ENCODE measurements around the gene WFDC5.
"Not testable (repeated sequence)": the region's sequence is repeated elsewhere in the genome, so short reads cannot be mapped to it uniquely, and the experiment has no call there.

Gene WFDC5, protein sequence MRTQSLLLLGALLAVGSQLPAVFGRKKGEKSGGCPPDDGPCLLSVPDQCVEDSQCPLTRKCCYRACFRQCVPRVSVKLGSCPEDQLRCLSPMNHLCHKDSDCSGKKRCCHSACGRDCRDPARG

DNA sequence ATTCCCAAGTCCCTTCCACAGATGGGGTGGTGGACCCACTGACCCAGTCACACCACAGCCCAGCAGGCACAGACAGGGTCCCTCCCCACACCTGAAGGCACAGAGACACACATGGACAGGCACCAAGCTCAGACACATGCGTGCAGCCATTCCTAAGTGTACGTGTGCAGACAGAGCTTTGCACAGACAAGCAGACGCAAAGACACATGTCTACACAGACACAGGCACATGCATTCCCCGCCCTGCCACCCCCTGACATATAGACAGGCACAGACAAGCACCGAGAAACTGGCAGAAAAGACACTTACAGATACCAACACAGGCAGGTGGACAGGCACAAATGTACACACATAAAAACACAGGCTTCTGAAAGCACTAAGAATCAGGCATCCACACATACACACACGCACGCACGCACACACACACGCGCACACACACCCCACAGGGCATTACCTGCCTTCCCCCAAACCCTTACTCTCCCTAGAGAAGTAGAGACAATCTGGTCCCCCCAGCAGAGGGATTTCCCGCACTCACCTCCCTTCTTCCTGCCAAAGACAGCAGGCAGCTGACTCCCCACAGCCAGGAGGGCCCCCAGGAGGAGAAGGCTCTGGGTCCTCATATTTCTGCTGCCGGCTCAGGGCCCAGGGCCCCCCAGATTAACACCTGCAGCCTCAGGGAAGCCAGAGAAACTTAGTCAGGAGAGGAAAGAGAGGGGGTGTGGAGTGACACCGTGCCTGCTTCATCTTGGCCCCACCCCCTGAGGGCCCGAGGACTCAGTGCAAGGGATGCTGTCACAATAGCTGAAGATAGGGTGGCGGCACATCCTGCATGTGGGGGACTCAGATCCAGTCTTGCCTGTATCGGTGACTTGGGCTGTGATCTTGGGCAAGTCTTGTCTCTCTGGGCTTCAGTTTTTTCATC lies at the start of gene WFDC5:
WFDC5 (minus strand) TSS at position 710 of the 921 bp plus-strand sequence; CDS start at position 619, 91 bp downstream.
- in situ Hi-C loops (cut with HindIII; ENCODE audit: low pct_ligation_motif_present, low pct_unique_long_range_greater_than_20kb, low sequenced_read_pairs) = no loop called here
- DNase-seq = no peak

GRCh38 chr20:45163083-45163803 lies 48.3 kb upstream of the WFDC5 start:
- DNase-seq = no peak
- in situ Hi-C loops (cut with HindIII; ENCODE audit: low pct_ligation_motif_present, low pct_unique_long_range_greater_than_20kb, low sequenced_read_pairs) = no loop called here

DNA sequence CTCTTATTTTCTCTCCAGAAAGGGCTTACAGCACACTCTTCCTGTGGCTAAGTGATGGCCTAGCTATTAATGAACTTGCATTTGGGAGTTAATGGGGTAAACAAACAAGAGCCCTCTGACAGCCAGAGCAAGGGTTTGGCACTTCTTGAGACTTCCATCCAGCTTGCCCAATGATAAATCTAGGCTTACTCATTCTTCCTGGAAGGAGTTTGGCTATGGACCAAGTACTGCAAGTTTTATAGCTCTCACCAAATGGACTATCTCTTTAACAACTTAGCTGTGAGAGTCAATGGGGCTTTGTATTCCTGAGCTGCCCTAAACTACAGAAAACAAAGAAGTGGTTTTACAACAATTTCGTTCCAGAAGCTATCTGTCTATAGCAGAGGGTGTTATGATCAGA lies 43.0 kb upstream of the WFDC5 start:
- DNase-seq = peak; percentile 16
- in situ Hi-C loops (cut with HindIII; ENCODE audit: low pct_ligation_motif_present, low pct_unique_long_range_greater_than_20kb, low sequenced_read_pairs) = no loop called here

- no peak for DNase-seq
- in situ Hi-C loops (cut with HindIII; ENCODE audit: low pct_ligation_motif_present, low pct_unique_long_range_greater_than_20kb, low sequenced_read_pairs) = no loop called here
These were observed 41.7 kb upstream of the WFDC5 start for GRCh38 chr20:45156713-45157112.

- DNase-seq; in situ Hi-C loops (cut with HindIII; ENCODE audit: low pct_ligation_motif_present, low pct_unique_long_range_greater_than_20kb, low sequenced_read_pairs): not testable (repeated sequence)
These were observed 39.8 kb upstream of the WFDC5 start for GRCh38 chr20:45154794-45155193.

GRCh38 chr20:45154183-45154582 lies 39.2 kb upstream of the WFDC5 start:
- in situ Hi-C loops (cut with HindIII; ENCODE audit: low pct_ligation_motif_present, low pct_unique_long_range_greater_than_20kb, low sequenced_read_pairs) = no loop called here
- no peak for DNase-seq

DNA sequence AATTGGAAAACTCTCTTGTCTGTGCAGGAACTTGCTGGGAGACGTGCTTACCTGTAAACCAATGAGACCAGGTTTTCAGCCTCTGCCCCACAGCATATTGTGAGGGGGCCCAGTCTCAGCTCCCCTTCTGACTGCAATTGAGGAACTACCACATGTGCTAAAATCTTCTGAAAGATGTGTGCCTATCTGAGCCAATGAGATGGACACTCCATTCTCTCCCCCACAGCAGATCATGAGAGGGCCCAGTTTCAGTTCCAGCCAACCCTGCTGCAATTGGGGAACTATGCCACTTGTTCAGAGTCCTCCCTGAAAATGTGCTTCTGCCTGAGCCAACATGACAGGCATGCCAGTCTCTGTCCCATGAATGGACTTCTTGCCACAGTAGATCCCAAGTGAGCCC lies 38.8 kb upstream of the WFDC5 start:
- in situ Hi-C loops (cut with HindIII; ENCODE audit: low pct_ligation_motif_present, low pct_unique_long_range_greater_than_20kb, low sequenced_read_pairs) = no loop called here
- no peak for DNase-seq

GRCh38 chr20:45153147-45153546 lies 38.2 kb upstream of the WFDC5 start:
- in situ Hi-C loops (cut with HindIII; ENCODE audit: low pct_ligation_motif_present, low pct_unique_long_range_greater_than_20kb, low sequenced_read_pairs) = no loop called here
- no peak for DNase-seq

DNA sequence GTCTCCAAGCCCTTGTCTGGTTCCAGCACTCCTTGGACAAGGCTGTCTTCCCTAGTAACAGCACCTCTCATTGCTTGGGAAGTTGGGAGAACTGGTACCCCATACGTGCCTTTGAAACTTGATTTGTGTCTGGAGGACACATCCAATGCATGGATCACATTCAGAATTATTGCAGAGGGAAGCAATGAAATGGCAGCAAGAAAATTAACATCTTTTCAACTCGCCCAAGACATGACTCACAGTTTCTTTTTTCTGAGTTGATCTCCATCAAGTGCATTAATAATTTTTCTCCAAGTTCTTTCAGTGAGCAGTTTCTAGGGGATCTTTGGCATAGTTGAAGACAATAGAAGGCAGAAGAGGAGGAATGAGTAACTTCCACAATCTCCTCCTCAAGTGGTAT lies 37.4 kb upstream of the WFDC5 start:
- in situ Hi-C loops (cut with HindIII; ENCODE audit: low pct_ligation_motif_present, low pct_unique_long_range_greater_than_20kb, low sequenced_read_pairs) = no loop called here
- no peak for DNase-seq

DNA sequence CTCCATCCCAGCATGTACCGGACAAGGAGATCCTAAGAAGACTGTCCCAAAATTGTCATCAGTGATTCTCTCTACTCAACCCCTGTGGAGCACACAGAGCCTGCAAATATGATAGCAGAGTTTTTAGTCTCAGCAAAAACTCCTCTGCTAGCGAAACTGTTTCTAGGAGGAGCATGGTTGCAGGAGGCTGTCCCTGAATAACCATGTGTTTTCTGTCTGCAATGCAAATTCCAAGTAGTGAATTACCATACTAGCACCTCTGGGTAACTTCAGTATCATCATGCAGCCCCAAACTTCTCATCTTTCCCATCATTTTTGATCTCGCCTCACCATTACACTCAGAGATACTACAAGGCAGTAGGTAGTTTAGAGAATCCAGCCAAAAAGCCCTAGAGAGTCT lies 34.1 kb upstream of the WFDC5 start:
- in situ Hi-C loops (cut with HindIII; ENCODE audit: low pct_ligation_motif_present, low pct_unique_long_range_greater_than_20kb, low sequenced_read_pairs) = no loop called here
- DNase-seq = no peak

GRCh38 chr20:45140836-45141235 lies 25.9 kb upstream of the WFDC5 start:
- in situ Hi-C loops (cut with HindIII; ENCODE audit: low pct_ligation_motif_present, low pct_unique_long_range_greater_than_20kb, low sequenced_read_pairs) = no loop called here
- no peak for DNase-seq

- in situ Hi-C loops (cut with HindIII; ENCODE audit: low pct_ligation_motif_present, low pct_unique_long_range_greater_than_20kb, low sequenced_read_pairs); DNase-seq: not testable (repeated sequence)
These were observed 24.9 kb upstream of the WFDC5 start for GRCh38 chr20:45139733-45140375.

DNA sequence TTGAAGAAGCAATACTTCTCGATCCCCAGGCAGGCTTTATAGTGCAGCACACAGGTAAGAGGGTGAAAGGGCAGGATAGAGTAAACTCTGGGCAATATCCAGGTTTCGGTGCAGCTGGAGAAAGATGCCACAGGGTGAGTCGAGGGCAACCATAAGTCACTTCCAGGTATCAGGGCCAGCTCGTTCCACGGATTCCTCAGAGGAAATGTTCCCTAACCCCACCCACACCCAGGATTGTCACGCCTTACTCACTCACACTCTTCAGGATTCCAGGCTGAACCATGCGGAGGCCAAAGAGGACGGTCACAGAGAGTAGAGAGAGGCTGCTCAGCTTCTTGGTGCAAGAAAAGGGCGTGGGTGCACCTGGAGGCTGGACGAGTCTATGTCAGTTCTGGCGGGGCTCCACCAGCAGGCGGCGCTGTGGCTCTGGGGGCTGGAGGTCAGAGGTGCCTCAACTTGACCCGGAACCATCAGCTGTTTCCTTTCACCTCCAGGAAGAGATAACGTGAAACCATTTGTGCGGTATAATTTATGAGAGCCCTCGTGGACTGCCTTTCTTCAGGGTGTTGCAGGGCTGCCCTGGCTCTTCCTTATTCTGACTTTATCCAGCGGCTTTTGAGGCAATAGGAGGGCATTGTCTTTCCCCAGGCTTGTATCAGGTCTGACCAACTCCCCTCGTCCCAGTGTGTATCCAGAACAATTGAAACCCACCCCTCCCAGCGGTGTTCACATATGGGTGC lies 23.8 kb upstream of the WFDC5 start:
- in situ Hi-C loops (cut with HindIII; ENCODE audit: low pct_ligation_motif_present, low pct_unique_long_range_greater_than_20kb, low sequenced_read_pairs) = no loop called here
- peak; percentile 43 for DNase-seq

GRCh38 chr20:45136911-45137310 lies 21.9 kb upstream of the WFDC5 start:
- in situ Hi-C loops (cut with HindIII; ENCODE audit: low pct_ligation_motif_present, low pct_unique_long_range_greater_than_20kb, low sequenced_read_pairs) = no loop called here
- no peak for DNase-seq

- in situ Hi-C loops (cut with HindIII; ENCODE audit: low pct_ligation_motif_present, low pct_unique_long_range_greater_than_20kb, low sequenced_read_pairs) = no loop called here
These were observed 13.1 kb upstream of the WFDC5 start for GRCh38 chr20:45128099-45128498.

GRCh38 chr20:45124365-45124764 lies 9.4 kb upstream of the WFDC5 start, which contains the start of gene WFDC12:
WFDC12 (minus strand) TSS chr20:45124465; CDS start chr20:45124447, 18 bp downstream.
- no peak for DNase-seq
- in situ Hi-C loops (cut with HindIII; ENCODE audit: low pct_ligation_motif_present, low pct_unique_long_range_greater_than_20kb, low sequenced_read_pairs) = no loop called here

More at GRCh38 chr20:45128099-45128498, 13.1 kb upstream of the WFDC5 start:
- no peak for DNase-seq

GRCh38 chr20:45121388-45121787 lies 6.4 kb upstream of the WFDC5 start:
- in situ Hi-C loops (cut with HindIII; ENCODE audit: low pct_ligation_motif_present, low pct_unique_long_range_greater_than_20kb, low sequenced_read_pairs) = no loop called here
- DNase-seq = no peak

DNA sequence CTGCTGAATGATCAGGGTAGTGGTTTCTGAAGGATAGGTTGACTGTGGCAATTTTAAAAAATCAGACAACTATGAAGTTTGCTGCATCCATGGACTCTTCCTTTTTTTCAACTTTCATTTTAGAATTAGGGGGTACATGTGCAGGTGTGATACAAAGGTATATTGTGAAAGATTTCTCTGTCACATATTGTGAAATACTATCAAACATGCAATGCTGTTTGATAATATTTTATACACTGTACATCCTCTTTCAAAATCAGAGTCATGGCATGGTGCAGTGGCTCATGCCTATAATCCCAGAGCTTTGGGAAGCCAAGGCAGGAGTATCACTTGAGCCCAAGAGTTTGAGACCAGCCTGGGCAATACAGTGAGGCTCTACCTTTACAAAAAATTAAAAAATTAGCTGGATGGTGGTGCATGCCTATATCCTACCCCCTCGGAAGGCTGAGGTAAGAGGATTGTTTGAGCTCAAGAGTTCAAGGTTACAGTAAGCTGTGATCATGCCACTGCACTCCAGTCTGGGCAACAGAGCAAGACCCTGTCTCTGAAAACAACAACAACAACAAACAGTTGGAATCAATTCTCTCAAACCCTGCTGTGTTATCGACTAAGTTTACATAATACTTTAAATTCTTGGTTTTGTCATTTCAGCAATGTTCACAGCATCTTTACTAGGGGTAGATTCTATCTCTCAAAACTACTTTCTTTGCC lies 4.7 kb upstream of the WFDC5 start:
- in situ Hi-C loops (cut with HindIII; ENCODE audit: low pct_ligation_motif_present, low pct_unique_long_range_greater_than_20kb, low sequenced_read_pairs) = no loop called here
- no peak for DNase-seq

Data from ACHN (cell line).